HG02852 (cell line): ENCODE results near the gene PMIS2.

ENCODE experiments used
- ATAC-seq: cut with Tn5 transposase; IDR thresholded peaks from one replicate; pipeline ENCODE4 v1.9.1; 2021; ENCODE audit warnings: mild to moderate bottlenecking, moderate library complexity; ENCODE audit not compliant: unreplicated experiment

Gene PMIS2

DNA sequence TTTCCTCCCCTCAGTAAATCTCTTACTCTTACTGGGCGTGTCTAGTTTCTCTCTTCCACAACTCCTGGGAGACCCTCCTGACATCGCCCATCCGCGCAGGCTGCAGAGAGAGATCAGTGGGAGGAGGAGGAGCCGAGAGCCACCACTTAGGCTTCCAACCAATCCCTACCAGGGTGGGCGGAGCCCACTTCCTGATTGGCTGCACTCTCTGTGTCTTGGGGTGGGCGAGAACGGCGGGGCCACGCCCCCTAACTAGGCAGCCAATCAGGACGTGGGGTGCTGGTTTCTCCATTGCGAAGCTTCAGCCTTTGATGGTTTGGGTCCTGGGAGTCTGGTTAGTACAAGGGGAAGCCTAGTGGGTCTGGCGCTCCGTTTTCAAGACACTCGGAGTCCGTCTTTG is at the start of gene PMIS2:
PMIS2 (plus strand) TSS at position 326 of the 400 bp plus-strand sequence. CDS start 87 bp downstream, outside the sequence.
- no peak for ATAC-seq

GRCh38 chr19:35539314-35539713 is 46.7 kb upstream of the PMIS2 start:
- ATAC-seq: no peak

- no peak for ATAC-seq
These were observed 46.1 kb upstream of the PMIS2 start for GRCh38 chr19:35539850-35540249.

GRCh38 chr19:35540356-35540927 is 45.5 kb upstream of the PMIS2 start:
- no peak for ATAC-seq

- ATAC-seq: no peak
These were observed 43.8 kb upstream of the PMIS2 start for GRCh38 chr19:35542209-35542608.

GRCh38 chr19:35543280-35544109 is 42.5 kb upstream of the PMIS2 start:
- no peak for ATAC-seq

DNA sequence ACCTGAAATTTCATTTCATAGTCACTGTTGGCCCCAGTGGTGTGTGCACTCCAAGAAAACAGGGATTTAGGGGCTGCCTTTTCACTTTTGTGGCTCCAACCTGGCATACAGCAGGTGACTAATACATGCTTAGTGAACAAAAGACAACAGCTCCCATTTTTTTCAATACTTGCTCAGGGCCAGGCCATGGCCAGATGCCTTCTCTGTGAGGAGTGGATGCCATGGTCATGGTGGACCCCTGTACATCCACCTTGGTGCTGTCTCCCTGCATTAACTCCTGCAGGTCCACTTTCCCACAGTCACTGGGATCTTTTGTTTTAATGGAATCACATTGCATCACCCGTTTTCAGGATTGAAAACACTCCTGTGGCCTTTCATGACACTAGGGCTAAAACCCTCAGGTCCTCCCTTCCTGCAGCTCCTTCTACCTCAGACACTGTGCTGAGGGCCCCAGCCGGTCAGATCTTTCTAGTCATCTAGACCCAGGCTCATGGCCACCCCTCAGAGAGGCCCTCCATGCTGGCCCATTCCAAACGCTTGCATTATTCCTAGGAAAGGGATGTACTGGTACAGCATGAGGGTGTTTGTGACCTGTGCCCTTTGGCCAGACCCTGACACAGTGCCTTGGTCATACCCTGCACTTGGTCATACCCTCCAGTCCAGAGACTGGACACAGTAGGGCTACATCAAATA is 41.7 kb upstream of the PMIS2 start:
- no peak for ATAC-seq

- ATAC-seq: peak; percentile 83
These were observed 40.7 kb upstream of the PMIS2 start, which contains the start of gene TMEM147 for GRCh38 chr19:35545001-35545854. Gene TMEM147 (plus strand): TSS chr19:35545626. CDS start chr19:35545740, 114 bp downstream.

- ATAC-seq: peak; percentile 45
These were observed 40.1 kb upstream of the PMIS2 start for GRCh38 chr19:35545855-35546381.

DNA sequence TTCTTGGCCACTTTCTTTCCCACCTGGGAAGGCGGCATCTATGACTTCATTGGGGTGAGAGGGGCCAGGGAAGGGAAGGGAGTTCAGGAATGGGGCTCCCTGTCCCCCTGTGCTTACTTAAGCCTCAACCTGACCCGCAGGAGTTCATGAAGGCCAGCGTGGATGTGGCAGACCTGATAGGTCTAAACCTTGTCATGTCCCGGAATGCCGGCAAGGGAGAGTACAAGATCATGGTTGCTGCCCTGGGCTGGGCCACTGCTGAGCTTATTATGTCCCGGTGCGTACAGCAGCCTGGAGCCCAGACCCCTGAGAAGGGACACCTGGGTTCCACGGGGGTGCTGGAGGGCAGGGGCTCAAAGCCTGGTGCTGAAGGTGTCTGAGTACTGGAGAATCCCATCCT is 39.4 kb upstream of the PMIS2 start:
- ATAC-seq: no peak

GRCh38 chr19:35549174-35549788 is 36.7 kb upstream of the PMIS2 start:
- no peak for ATAC-seq

DNA sequence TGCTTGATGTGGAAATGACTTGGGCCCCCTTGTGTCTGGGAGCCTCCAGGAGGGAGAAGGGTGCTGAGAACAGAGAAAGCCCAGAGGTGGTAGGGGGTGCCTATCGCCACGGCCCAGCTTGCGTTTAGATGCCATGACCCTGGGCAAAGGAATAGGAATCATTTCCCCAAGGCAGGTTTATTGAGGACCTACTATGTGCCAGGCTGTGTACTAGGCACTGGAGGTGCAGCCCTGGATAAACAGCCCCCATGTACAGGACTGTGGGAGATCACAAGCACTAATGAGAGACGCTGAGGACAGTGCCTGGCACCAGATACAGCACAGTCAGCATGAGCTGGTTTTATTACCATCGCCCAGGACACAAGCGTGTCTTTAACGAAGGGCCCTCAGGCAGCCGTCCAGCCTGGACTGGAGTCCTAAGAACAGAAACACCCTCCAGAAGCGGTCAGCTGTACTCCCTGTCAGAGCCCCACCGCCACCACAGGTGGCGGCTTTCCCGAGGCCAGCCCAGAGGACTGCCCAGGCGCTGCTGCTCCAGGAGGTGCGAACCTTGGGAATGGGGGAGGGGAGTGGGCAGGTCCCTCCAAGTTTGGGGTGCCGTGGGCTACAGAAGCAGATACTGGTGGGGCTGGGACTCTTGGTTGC is 36.0 kb upstream of the PMIS2 start:
- no peak for ATAC-seq

GRCh38 chr19:35551091-35551810 is 34.7 kb upstream of the PMIS2 start:
- no peak for ATAC-seq

GRCh38 chr19:35552534-35553384 is 33.2 kb upstream of the PMIS2 start:
- ATAC-seq: no peak

DNA sequence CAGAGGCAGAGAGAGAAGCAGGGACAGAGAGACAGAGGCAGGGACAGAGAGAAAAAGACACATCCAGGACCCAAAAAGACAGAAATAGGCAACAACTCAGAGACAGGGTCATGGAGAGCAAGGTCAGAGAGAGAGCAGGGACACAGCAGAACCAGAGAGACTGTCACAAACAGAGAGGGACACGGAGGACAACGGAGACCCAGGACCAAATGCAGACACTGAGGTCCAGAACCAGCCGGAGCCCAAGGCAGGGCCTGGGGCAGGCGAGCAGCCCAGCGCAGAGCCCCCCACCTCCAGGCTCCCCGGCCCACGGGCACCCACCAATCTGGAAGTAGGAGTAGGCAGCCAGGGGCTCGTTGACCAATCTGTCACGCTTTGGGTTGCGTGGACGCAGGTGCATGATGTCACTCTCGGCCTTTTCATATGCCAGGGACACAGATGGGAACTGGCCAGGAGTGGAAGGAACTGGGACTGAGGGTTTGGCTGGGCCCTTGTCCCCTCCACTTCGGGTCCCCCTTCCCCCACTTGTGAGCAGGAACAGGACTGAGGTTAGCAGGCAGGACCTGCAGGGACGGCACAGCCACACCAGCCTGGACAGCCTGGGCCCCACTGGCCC is 32.5 kb upstream of the PMIS2 start:
- ATAC-seq: no peak

- no peak for ATAC-seq
These were observed 31.9 kb upstream of the PMIS2 start for GRCh38 chr19:35554076-35554475.

- ATAC-seq: no peak
These were observed 30.5 kb upstream of the PMIS2 start for GRCh38 chr19:35555301-35556005.
